Pons (tissue), 1 donor: ENCODE data around the gene ADAMTS9.

ENCODE experiments used
- DNase-seq: peaks from one replicate; pipeline ENCODE4 v3.0.0-alpha.2; 2016; ENCODE audit warnings: low spot score

The ADAMTS9 gene

GRCh38 chr3:64490180-64490724 lies 197.5 kb downstream of the ADAMTS9 start:
- no peak for DNase-seq

GRCh38 chr3:64489361-64490044 lies 198.3 kb downstream of the ADAMTS9 start:
- DNase-seq, result no peak

GRCh38 chr3:64488939-64489338 lies 198.9 kb downstream of the ADAMTS9 start:
- DNase-seq, result no peak

- DNase-seq, result peak; percentile 88
These were observed 203.4 kb downstream of the ADAMTS9 start for GRCh38 chr3:64484289-64484992.

- DNase-seq, result no peak
These were observed 204.3 kb downstream of the ADAMTS9 start for GRCh38 chr3:64483467-64483866.

- DNase-seq, result no peak
These were observed 212.8 kb downstream of the ADAMTS9 start for GRCh38 chr3:64475037-64475436.

- DNase-seq, result no peak
These were observed 214.3 kb downstream of the ADAMTS9 start for GRCh38 chr3:64473466-64473865.

GRCh38 chr3:64470436-64470835 lies 217.4 kb downstream of the ADAMTS9 start:
- no peak for DNase-seq

- no peak for DNase-seq
These were observed 220.4 kb downstream of the ADAMTS9 start for GRCh38 chr3:64467255-64467944.
